ENCODE data around the gene PLP2.

Gene PLP2

GRCh38 chrX:49186125-49187027, 14.7 kb downstream of the PLP2 start, which contains the start of gene PRICKLE3:
Gene PRICKLE3, minus strand, starts transcription at chrX:49186373. Its CDS starts 76 bp downstream, at chrX:49186297.
- FAIRE-seq, result no peak
- peak; percentile 56 for DNase-seq (ENCODE audit: low spot score)

GRCh38 chrX:49187028-49187394, 15.3 kb downstream of the PLP2 start:
- FAIRE-seq, result no peak
- DNase-seq (ENCODE audit: low spot score), result no peak

GRCh38 chrX:49187526-49187925, 15.8 kb downstream of the PLP2 start:
- FAIRE-seq, result no peak
- no peak for DNase-seq (ENCODE audit: low spot score)

GRCh38 chrX:49188468-49189076, 16.9 kb downstream of the PLP2 start:
- FAIRE-seq (no peak), DNase-seq (ENCODE audit: low spot score) (no peak)

- FAIRE-seq (no peak), DNase-seq (ENCODE audit: low spot score) (no peak)
These were observed 17.9 kb downstream of the PLP2 start for GRCh38 chrX:49189606-49190005.

- peak; percentile 99 for DNase-seq (ENCODE audit: low spot score)
- peak; percentile 99 for FAIRE-seq
These were observed 19.3 kb downstream of the PLP2 start for GRCh38 chrX:49190821-49191573.

GRCh38 chrX:49191574-49192011, 19.9 kb downstream of the PLP2 start:
- DNase-seq (ENCODE audit: low spot score), result no peak
- no peak for FAIRE-seq

- DNase-seq (ENCODE audit: low spot score) (no peak), FAIRE-seq (peak; percentile 11)
These were observed 21.1 kb downstream of the PLP2 start for GRCh38 chrX:49192722-49193328.

- FAIRE-seq (no peak), DNase-seq (ENCODE audit: low spot score) (no peak)
These were observed 21.9 kb downstream of the PLP2 start for GRCh38 chrX:49193542-49193964.

- FAIRE-seq, result no peak
- no peak for DNase-seq (ENCODE audit: low spot score)
These were observed 25.9 kb downstream of the PLP2 start for GRCh38 chrX:49197543-49198087.

GRCh38 chrX:49198540-49199314, 27.0 kb downstream of the PLP2 start:
- DNase-seq (ENCODE audit: low spot score) (no peak), FAIRE-seq (no peak)

- FAIRE-seq, result no peak
- no peak for DNase-seq (ENCODE audit: low spot score)
These were observed 27.6 kb downstream of the PLP2 start for GRCh38 chrX:49199315-49199595.

GRCh38 chrX:49199906-49200771, 28.4 kb downstream of the PLP2 start, which contains the start of gene SYP:
Gene SYP, minus strand, starts transcription at chrX:49200193. Its CDS starts 7 bp downstream, at chrX:49200186.
- DNase-seq (ENCODE audit: low spot score), result peak; percentile 65
- no peak for FAIRE-seq

- FAIRE-seq (no peak), DNase-seq (ENCODE audit: low spot score) (no peak)
These were observed 30.3 kb downstream of the PLP2 start for GRCh38 chrX:49202022-49202421.

GRCh38 chrX:49203536-49203935, 31.8 kb downstream of the PLP2 start:
- DNase-seq (ENCODE audit: low spot score) (no peak), FAIRE-seq (no peak)

GRCh38 chrX:49204017-49204416, 32.3 kb downstream of the PLP2 start:
- no peak for DNase-seq (ENCODE audit: low spot score)
- no peak for FAIRE-seq

GRCh38 chrX:49204709-49205108, 33.0 kb downstream of the PLP2 start:
- DNase-seq (ENCODE audit: low spot score) (no peak), FAIRE-seq (no peak)

GRCh38 chrX:49205443-49205842, 33.7 kb downstream of the PLP2 start:
- DNase-seq (ENCODE audit: low spot score), result no peak
- no peak for FAIRE-seq

GRCh38 chrX:49206543-49206942, 34.8 kb downstream of the PLP2 start:
- DNase-seq (ENCODE audit: low spot score) (no peak), FAIRE-seq (no peak)

- FAIRE-seq (no peak), DNase-seq (ENCODE audit: low spot score) (no peak)
These were observed 36.7 kb downstream of the PLP2 start for GRCh38 chrX:49208399-49208798.
